ENCODE data around the gene EXOC4. TPM values are rescaled to one million over a fixed set of nuclear protein-coding genes. Genes with fewer than 3 reads are reported as not detected.

EXOC4 gene
- total RNA-seq, 1 donor from 2014 or later: 67.7 TPM

DNA sequence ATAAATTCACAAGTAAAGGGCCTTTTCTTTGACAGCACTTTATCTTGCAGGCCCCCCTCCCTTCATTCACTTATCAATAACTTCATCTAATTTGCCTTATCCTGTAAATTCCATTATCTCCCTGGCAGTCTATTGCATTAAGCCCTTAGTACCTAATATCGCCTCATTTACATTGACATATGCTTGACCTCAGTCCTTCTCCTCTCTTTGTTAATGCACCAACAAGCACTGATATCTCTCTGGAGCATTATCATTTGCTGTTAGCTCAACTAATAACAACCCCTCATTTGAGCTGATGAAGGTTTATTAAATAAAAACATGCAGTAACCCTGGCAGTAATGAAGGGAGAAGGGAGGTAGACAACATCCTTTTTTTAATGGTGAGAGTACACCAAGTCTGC, 46.8 kb downstream of the EXOC4 start:
- Mint-ChIP-seq H3K27me3 (ENCODE audit: low read depth) (no peaks in the 10 kb centered on the region), H3K36me3 (ENCODE audit: low read depth) (no peaks in the 10 kb centered on the region), H3K4me3 (ENCODE audit: unreplicated experiment) (no peak overlapping the region), H3K27ac (ENCODE audit: unreplicated experiment) (no peak overlapping the region), H3K9me3 (ENCODE audit: low read depth) (no peaks in the 10 kb centered on the region), H3K4me1 (ENCODE audit: low read depth) (peaks cover 17% of the 10 kb centered on the region)
- TF ChIP-seq, protein P1, sequence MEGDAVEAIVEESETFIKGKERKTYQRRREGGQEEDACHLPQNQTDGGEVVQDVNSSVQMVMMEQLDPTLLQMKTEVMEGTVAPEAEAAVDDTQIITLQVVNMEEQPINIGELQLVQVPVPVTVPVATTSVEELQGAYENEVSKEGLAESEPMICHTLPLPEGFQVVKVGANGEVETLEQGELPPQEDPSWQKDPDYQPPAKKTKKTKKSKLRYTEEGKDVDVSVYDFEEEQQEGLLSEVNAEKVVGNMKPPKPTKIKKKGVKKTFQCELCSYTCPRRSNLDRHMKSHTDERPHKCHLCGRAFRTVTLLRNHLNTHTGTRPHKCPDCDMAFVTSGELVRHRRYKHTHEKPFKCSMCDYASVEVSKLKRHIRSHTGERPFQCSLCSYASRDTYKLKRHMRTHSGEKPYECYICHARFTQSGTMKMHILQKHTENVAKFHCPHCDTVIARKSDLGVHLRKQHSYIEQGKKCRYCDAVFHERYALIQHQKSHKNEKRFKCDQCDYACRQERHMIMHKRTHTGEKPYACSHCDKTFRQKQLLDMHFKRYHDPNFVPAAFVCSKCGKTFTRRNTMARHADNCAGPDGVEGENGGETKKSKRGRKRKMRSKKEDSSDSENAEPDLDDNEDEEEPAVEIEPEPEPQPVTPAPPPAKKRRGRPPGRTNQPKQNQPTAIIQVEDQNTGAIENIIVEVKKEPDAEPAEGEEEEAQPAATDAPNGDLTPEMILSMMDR (IDR thresholded peaks at IDR 0.05): no peak
- DNase-seq (ENCODE audit: low spot score): no peak

DNA sequence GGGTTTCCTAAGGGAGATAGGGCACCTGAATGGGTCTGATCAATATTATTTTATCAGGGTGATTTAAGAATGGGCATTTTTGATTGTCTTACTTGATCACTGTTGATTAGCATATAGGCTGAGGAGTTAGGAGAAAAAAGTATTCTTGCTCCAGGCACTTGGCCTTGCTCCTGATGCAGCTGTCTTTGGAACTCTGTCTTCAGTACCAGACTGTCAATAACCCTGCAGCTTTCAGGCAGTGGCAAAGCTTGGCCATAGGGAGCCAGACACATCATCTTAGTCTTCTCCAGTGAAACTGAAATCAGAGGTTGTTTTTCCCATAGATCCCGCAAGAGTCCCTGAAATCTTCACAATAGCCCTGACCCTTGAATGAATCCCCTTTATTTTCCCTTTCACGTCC, 47.2 kb downstream of the EXOC4 start:
- Mint-ChIP-seq H3K27me3 (ENCODE audit: low read depth) (no peaks in the 10 kb centered on the region), H3K9me3 (ENCODE audit: low read depth) (no peaks in the 10 kb centered on the region)

DNA sequence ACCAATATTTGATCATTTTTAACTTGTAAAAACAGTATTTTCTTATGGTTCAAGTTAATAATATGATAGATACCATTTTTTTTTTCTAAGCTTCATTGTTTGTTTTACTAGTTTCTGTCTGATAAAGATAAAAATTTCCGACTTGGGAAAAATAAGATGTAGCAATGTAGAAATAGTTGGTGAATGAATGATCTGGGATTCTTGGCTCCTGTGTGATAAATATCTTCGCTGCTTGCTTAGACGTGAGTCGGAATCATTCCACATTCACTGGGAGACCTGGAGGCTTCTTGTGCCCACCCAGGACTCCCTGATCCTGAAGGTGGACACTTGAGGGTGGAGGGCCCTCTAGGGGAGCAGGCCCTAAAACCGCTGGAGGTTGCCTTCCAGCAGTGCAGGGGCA, 47.9 kb downstream of the EXOC4 start:
- H3K36me3 Mint-ChIP-seq (ENCODE audit: low read depth): peaks cover 2% of the 10 kb centered on the region
- H3K27ac Mint-ChIP-seq (ENCODE audit: unreplicated experiment): no peak overlapping the region
- no peaks in the 10 kb centered on the region for H3K27me3 Mint-ChIP-seq (ENCODE audit: low read depth)
- H3K4me3 Mint-ChIP-seq (ENCODE audit: unreplicated experiment): no peak overlapping the region
- DNase-seq (ENCODE audit: low spot score): no peak
- peaks cover 17% of the 10 kb centered on the region for H3K4me1 Mint-ChIP-seq (ENCODE audit: low read depth)
- no peaks in the 10 kb centered on the region for H3K9me3 Mint-ChIP-seq (ENCODE audit: low read depth)
- TF ChIP-seq, protein P1 (IDR thresholded peaks at IDR 0.05): no peak

More for the DNA sequence above, 47.2 kb downstream of the EXOC4 start:
- peaks cover 17% of the 10 kb centered on the region for H3K4me1 Mint-ChIP-seq (ENCODE audit: low read depth)
- DNase-seq (ENCODE audit: low spot score): no peak
- H3K36me3 Mint-ChIP-seq (ENCODE audit: low read depth): no peaks in the 10 kb centered on the region
- TF ChIP-seq, protein P1 (IDR thresholded peaks at IDR 0.05): no peak
- no peak overlapping the region for H3K27ac Mint-ChIP-seq (ENCODE audit: unreplicated experiment)
- H3K4me3 Mint-ChIP-seq (ENCODE audit: unreplicated experiment): no peak overlapping the region

DNA sequence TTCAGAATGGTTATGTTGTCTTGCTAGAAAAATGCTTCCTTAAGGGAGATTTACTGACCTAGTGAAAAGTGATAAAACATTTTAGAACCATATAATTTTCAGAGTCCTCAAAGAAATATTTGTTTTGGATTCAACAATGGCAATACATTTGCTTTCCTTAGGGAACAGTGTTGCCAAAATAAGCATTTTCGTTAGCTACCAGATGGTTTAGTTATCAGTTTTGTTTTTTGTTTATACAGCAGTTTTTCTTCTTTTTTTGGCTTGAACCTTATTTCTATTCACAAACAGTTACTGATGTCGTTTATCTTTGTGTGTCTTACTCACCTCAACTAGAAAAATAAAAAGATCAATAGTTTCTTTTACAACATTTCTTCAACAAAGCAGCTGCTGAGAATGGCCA, 48.6 kb downstream of the EXOC4 start:
- peaks cover 9% of the 10 kb centered on the region for H3K36me3 Mint-ChIP-seq (ENCODE audit: low read depth)
- TF ChIP-seq, protein P1 (IDR thresholded peaks at IDR 0.05): no peak
- H3K27me3 Mint-ChIP-seq (ENCODE audit: low read depth): no peaks in the 10 kb centered on the region
- no peaks in the 10 kb centered on the region for H3K9me3 Mint-ChIP-seq (ENCODE audit: low read depth)
- peaks cover 17% of the 10 kb centered on the region for H3K4me1 Mint-ChIP-seq (ENCODE audit: low read depth)
- H3K4me3 Mint-ChIP-seq (ENCODE audit: unreplicated experiment): no peak overlapping the region
- no peak for DNase-seq (ENCODE audit: low spot score)
- no peak overlapping the region for H3K27ac Mint-ChIP-seq (ENCODE audit: unreplicated experiment)

DNA sequence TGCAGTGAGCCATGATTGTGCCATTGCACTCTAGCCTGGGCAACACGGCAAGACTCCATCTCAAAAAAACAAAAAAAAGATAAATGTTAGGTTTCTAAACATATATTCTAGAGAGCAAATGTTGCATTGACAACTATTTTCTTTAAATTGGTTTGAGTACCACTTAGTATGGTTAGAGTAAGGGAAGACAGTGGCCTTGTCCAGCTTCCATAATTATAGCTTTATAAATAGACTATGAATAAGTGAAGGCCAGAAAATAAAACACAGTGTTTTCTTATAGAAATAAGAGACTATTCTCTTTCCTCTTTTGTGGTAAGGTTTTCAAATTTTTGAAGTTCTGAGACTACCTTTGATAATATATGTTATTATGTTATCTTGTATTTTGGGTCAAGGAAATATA, 50.5 kb downstream of the EXOC4 start:
- TF ChIP-seq, protein P1 (IDR thresholded peaks at IDR 0.05): no peak
- no peaks in the 10 kb centered on the region for H3K9me3 Mint-ChIP-seq (ENCODE audit: low read depth)
- DNase-seq (ENCODE audit: low spot score): no peak
- H3K27me3 Mint-ChIP-seq (ENCODE audit: low read depth): no peaks in the 10 kb centered on the region
- H3K27ac Mint-ChIP-seq (ENCODE audit: unreplicated experiment): no peak overlapping the region
- peaks cover 17% of the 10 kb centered on the region for H3K4me1 Mint-ChIP-seq (ENCODE audit: low read depth)
- H3K36me3 Mint-ChIP-seq (ENCODE audit: low read depth): peaks cover 24% of the 10 kb centered on the region
- no peak overlapping the region for H3K4me3 Mint-ChIP-seq (ENCODE audit: unreplicated experiment)

Data from chondrocyte (in vitro differentiated cells).